K562 (cell line): ENCODE data around the gene DLGAP1. TPM values are rescaled to one million over a fixed set of nuclear protein-coding genes. Genes with fewer than 3 reads are reported as not detected.

Experiments used
- ATAC-seq: fragments of 200-7000 bp; cut with Tn5 transposase; 3 replicates; pipeline ENCODE4 v1.9.1; 2020; ENCODE audit warnings: moderate library complexity
- BruUV-seq: library from RNA; stranded (reverse); fragments of 400-500 nt; replicated peaks from 2 replicates; lab custom pipeline; 2021; lab: Mats Ljungman, UMichigan
- CTCF ChIA-PET: fragments of 300-600 bp; formaldehyde crosslinking; extraction: SDS; loops from one replicate; lab custom pipeline; 2021; ENCODE audit warnings: low intra/inter-chr PET ratio; lab: Yijun Ruan, JAX
- POLR2A ChIA-PET: fragments of 300-600, 350-650 bp; sonication (Branson Sonifier 250); formaldehyde crosslinking; extraction: SDS; loops from one replicate; lab custom pipeline; 2021; ENCODE audit warnings: antibody characterized with exemption, inconsistent platforms; lab: Yijun Ruan, JAX
- DNase-seq, 4 experiments: peaks; one replicate each; pipeline versions ENCODE4 v3.0.0 to v3.0.0-alpha.2; 2011 to 2018; ENCODE audit warnings: low spot score in 3 of 4, mixed read lengths in 3 of 4; ENCODE audit errors: extremely low read depth in 1 of 4
- FAIRE-seq: peaks from 2 replicates; lab custom pipeline; 2011; peaks lifted over from hg19 to GRCh38; lab: Jason Lieb, UNC
- H2AFZ ChIP-seq: 2 replicates; pipeline ENCODE4 v1.6.0; 2011; ENCODE audit warnings: low read depth, low read length, control low read depth, inconsistent platforms
- H3K27ac ChIP-seq: fragments of 200-600 bp; 3 replicates; pipeline ENCODE4 v1.8.0; 2011; ENCODE audit warnings: low read depth, mild to moderate bottlenecking, control low read depth, inconsistent platforms, low read length, moderate library complexity, mixed read lengths; ENCODE audit errors: extremely low read depth
- H3K27me3 ChIP-seq, 2 experiments: fragments of 300-600 bp in 1 of 2; 2 replicates in 1 of 2; 3 replicates in 1 of 2; pipeline versions ENCODE4 v1.6.0 to v1.8.0; 2011; ENCODE audit warnings: inconsistent platforms in 2 of 2, low read length in 2 of 2, mild to moderate bottlenecking in 1 of 2, mixed read lengths in 1 of 2, moderate library complexity in 1 of 2; ENCODE audit not compliant: control insufficient read depth in 2 of 2, insufficient read depth in 2 of 2
- H3K36me3 ChIP-seq: fragments of 300-600 bp; 3 replicates; pipeline ENCODE4 v1.8.0; 2011; ENCODE audit warnings: mild to moderate bottlenecking, low read length, inconsistent platforms; ENCODE audit not compliant: control insufficient read depth, insufficient read depth
- H3K4me1 ChIP-seq, 2 experiments: fragments of 200-600 bp in 1 of 2; replicated peaks in 1 of 2; 2 replicates in 1 of 2; 3 replicates in 1 of 2; pipeline versions ENCODE4 v1.5.1 to v1.8.0; 2011; ENCODE audit warnings: inconsistent platforms in 2 of 2, low read length in 2 of 2, mild to moderate bottlenecking in 1 of 2, mixed read lengths in 1 of 2, moderate library complexity in 1 of 2; ENCODE audit not compliant: control insufficient read depth in 2 of 2, insufficient read depth in 2 of 2
- H3K4me2 ChIP-seq: 2 replicates; pipeline ENCODE4 v1.6.1; 2011; ENCODE audit warnings: low read length, control low read depth, inconsistent platforms, mixed read lengths; ENCODE audit not compliant: insufficient read depth
- H3K4me3 ChIP-seq: fragments of 200-600 bp; sonication (generic), shearing (Covaris generic); 2 replicates; pipeline ENCODE4 v1.5.1; 2016; ENCODE audit warnings: control low read depth, inconsistent platforms
- H3K79me2 ChIP-seq: fragments of 200-600 bp; 3 replicates; pipeline ENCODE4 v1.8.0; 2011; ENCODE audit warnings: low read length, inconsistent platforms; ENCODE audit not compliant: control insufficient read depth, insufficient read depth
- H3K9ac ChIP-seq, 2 experiments: 2 replicates each; pipeline versions ENCODE4 v1.6.0 to v1.6.1; 2011; ENCODE audit warnings: low read depth in 2 of 2, low read length in 2 of 2, control low read depth in 1 of 2, inconsistent platforms in 1 of 2, mild to moderate bottlenecking in 1 of 2, mixed read lengths in 1 of 2; ENCODE audit not compliant: insufficient read depth in 1 of 2
- H3K9me1 ChIP-seq: one replicate; pipeline ENCODE4 v1.6.0; 2011; ENCODE audit warnings: inconsistent platforms, mild to moderate bottlenecking, low read length, moderate library complexity; ENCODE audit not compliant: control insufficient read depth, insufficient read depth
- H3K9me3 ChIP-seq: replicated peaks from 2 replicates; pipeline ENCODE4 v1.5.1; 2011; ENCODE audit warnings: low read depth, low read length, inconsistent platforms; ENCODE audit not compliant: control insufficient read depth, insufficient read depth
- H4K20me1 ChIP-seq: replicated peaks from 2 replicates; pipeline ENCODE4 v1.6.1; 2011; ENCODE audit warnings: low read length, inconsistent platforms, mixed read lengths; ENCODE audit not compliant: control insufficient read depth, insufficient read depth
- ADNP ChIP-seq: fragments of 200-800 bp; sonication (Bioruptor generic); IDR thresholded peaks from 2 replicates; pipeline ENCODE4 v1.6.1; 2016; ENCODE audit warnings: missing genetic modification characterization, missing compliant biosample characterization
- ATF7 ChIP-seq: fragments of 450-650 bp; IDR thresholded peaks from 2 replicates; pipeline ENCODE4 v1.7.1; 2014; ENCODE audit warnings: mild to moderate bottlenecking, moderate library complexity
- BRD9 ChIP-seq: fragments of 450-650 bp; IDR thresholded peaks from 2 replicates; pipeline ENCODE4 v1.6.1; 2018; ENCODE audit warnings: low read depth; ENCODE audit not compliant: partially characterized antibody
- CBX1 ChIP-seq: sonication (generic); IDR thresholded peaks from 2 replicates; pipeline ENCODE4 v1.6.1; 2016; ENCODE audit warnings: antibody characterized with exemption, low read depth, mild to moderate bottlenecking
- NR2C2 ChIP-seq, 2 experiments: fragments of 200-800 bp in 1 of 2; sonication (Bioruptor generic) in 1 of 2; sonication (generic) in 1 of 2; formaldehyde crosslinking in 1 of 2; IDR thresholded peaks; 2 replicates each; pipeline versions ENCODE4 v1.6.1 to v1.8.0; 2016 to 2022; ENCODE audit warnings: mild to moderate bottlenecking in 1 of 2, missing compliant biosample characterization in 1 of 2, missing genetic modification characterization in 1 of 2, missing genetic modification reagents in 1 of 2
- RHOXF2B ChIP-seq: fragments of 250-450 bp; sonication (Bioruptor Pico); conservative IDR thresholded peaks from 2 replicates; pipeline ENCODE4 v1.5.1; 2021
- RNF2 ChIP-seq: sonication (generic); IDR thresholded peaks from 2 replicates; pipeline ENCODE4 v1.6.1; 2016
- SPI1 ChIP-seq: IDR thresholded peaks from 2 replicates; pipeline ENCODE4 v1.6.1; 2011; ENCODE audit warnings: low read depth, low read length, control low read depth, borderline replicate concordance
- TBP ChIP-seq: optimal IDR thresholded peaks from 2 replicates; pipeline ENCODE3; 2011; ENCODE audit warnings: low read depth, low read length, improper control_type of control experiment
- ZKSCAN1 ChIP-seq: fragments of 150-350 bp; IDR thresholded peaks from 2 replicates; pipeline ENCODE4 v1.6.1; 2016; ENCODE audit warnings: low read depth, low read length
- ZNF282 ChIP-seq: sonication (generic); formaldehyde crosslinking; IDR thresholded peaks from 2 replicates; pipeline ENCODE4 v1.8.1; 2023; ENCODE audit warnings: missing genetic modification reagents
- ZNF3 ChIP-seq: fragments of 250-450 bp; sonication (Bioruptor Pico); IDR thresholded peaks from 2 replicates; pipeline ENCODE4 v1.5.0; 2021; ENCODE audit warnings: mild to moderate bottlenecking, moderate library complexity
- ZNF57 ChIP-seq: fragments of 450-650 bp; formaldehyde crosslinking; IDR thresholded peaks from 2 replicates; pipeline ENCODE4 v1.4.0; 2020; ENCODE audit warnings: mild to moderate bottlenecking, moderate library complexity
- ZNF766 ChIP-seq: fragments of 200-800 bp; sonication (Bioruptor generic); conservative IDR thresholded peaks from 2 replicates; pipeline ENCODE4 v1.6.1; 2016; ENCODE audit warnings: missing genetic modification characterization, missing compliant biosample characterization
- ZNF778 ChIP-seq: fragments of 450-650 bp; formaldehyde crosslinking; IDR thresholded peaks from 2 replicates; pipeline ENCODE4 v1.4.0; 2020; ENCODE audit warnings: mild to moderate bottlenecking, moderate library complexity
- WGBS: fragments of 100-300 bp; shearing (Covaris generic); methylation state at CpG from one replicate; pipeline ENCODE4 v1.1.6; 2016; ENCODE audit warnings: low coverage, mixed read lengths; ENCODE audit not compliant: insufficient coverage; ENCODE audit errors: missing lambda C conversion rate; 5-methylcytosine and 5-hydroxymethylcytosine counted together
- in situ Hi-C: fragments of 300-500 bp; cut with MboI; formaldehyde crosslinking; loops from 4 replicates; pipeline ENCODE4 v1.15.0; 2018; ENCODE audit warnings: inconsistent platforms, mixed read lengths
- intact Hi-C: fragments of 100-400 bp; cut with micrococcal nuclease; formaldehyde crosslinking; loops from 2 replicates; pipeline ENCODE4 v1.14.2; 2022
- polyA plus RNA-seq, 8 experiments: library from polyadenylated mRNA; depleted of rRNA in 4 of 8; stranded (reverse) in 5 of 8; unstranded in 3 of 8; fragments of >200 nt; fragmentation: Nextera tagmentation in 2 of 8; fragmentation: Illumina TruSeq in 1 of 8; extraction: Ambion mirVana in 2 of 8; extraction: Trizol in 1 of 8; gene quantifications; 2 replicates each; pipeline versions ENCODE4 v1.2.1 to v1.2.3, GENCODE V29; 2011 to 2014; ENCODE audit warnings: inconsistent platforms in 1 of 8, missing spikeins in 1 of 8
- total RNA-seq, 7 experiments: library from RNA; depleted of rRNA in 6 of 7; stranded (reverse); fragments of >200 nt in 6 of 7; fragmentation: Illumina TruSeq in 2 of 7; extraction: Trizol in 2 of 7; gene quantifications; 2 replicates each; pipeline versions ENCODE4 v1.2.1 to v1.2.3, GENCODE V29; 2011 to 2021; ENCODE audit warnings: low replicate concordance in 1 of 7
- TF ChIP-seq, protein P1 (sequence below): sonication (generic); formaldehyde crosslinking; IDR thresholded peaks from 2 replicates; pipeline ENCODE4 v1.8.1; 2023; ENCODE audit warnings: mild to moderate bottlenecking, missing genetic modification reagents, moderate library complexity
- TF ChIP-seq, protein P2 (sequence below): sonication (generic); formaldehyde crosslinking; IDR thresholded peaks from 2 replicates; pipeline ENCODE4 v1.4.0; 2020; ENCODE audit warnings: mild to moderate bottlenecking, missing genetic modification reagents
- TF ChIP-seq, protein P3 (sequence below): fragments of 250-450 bp; sonication (Bioruptor Pico); IDR thresholded peaks from 2 replicates; pipeline ENCODE4 v1.4.0; 2020

Gene DLGAP1
- total and polyA plus RNA-seq, 9 of the 15 experiments (the other 6 are each of a cell fraction or from before 2014, with no cell fraction given), result 0.04 to 0.22 (median 0.08) TPM

DNA sequence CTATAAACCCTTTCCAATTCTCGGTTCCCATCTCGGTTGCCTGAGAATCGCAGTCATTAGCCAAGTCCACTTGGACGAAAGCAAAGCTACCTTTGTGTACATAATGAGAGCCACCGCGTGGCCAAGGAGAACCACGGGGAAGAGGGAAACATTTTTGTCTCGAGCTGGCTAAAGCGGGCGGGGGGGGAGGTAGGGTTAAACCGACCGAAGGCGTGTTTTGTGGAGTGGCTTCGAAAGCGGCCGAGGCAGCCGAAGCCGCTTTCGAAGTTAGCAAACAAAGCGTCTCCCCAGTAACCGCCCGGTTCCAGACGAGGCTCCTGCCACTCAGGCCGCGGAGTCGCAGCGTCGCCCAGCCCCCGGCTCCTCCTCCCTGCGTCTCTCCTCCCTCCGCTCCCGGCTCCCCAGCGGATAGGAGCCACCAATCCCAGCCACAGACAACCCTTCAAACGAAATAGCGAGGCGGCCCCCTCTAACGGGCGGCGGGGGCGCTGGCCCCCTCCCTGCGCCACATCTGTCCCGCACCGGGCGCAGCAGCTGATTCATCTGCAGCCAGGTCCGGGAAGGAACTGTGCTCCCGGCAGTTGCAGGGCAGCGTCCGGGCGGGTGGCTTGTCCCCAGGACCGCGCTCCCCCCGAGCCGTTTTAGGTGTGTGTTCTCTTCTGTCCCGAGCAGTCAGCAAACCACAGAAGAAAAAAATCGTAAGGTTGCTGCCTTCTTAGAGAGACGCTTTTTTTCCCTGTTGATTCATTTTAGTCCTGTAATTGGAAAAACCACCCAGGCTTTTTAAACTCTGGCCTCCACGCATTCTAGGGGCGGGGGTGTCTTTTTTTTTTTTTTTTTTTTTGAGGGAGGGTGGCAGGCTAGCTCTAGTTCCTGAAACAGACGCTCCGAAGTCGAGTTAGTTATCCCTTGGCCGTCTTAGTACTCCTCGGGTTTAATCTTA lies 1006.9 kb downstream of the DLGAP1 start:
- peak; percentile 86 for FAIRE-seq
- TF ChIP-seq ZNF3 (no peak), ATF7 (no peak), CBX1 (peak; percentile 98), RNF2 (no peak), RHOXF2B (CRISPR knock-in tag) (no peak), BRD9 (no peak), NR2C2 (CRISPR knock-in tag; IDR thresholded peaks at IDR 0.05) (no peak), NR2C2 (tag; IDR thresholded peaks at IDR 0.05) (no peak), ZNF282 (no peak), TBP (peak; percentile 94), ZNF57 (0 out of 2 replicates have a peak, but pooled peaks have one; percentile 54), SPI1 (peak; percentile 66), ZNF778 (no peak), ZNF766 (no peak), ZKSCAN1 (peak; percentile 82), ADNP (tag) (no peak)
- TF ChIP-seq, protein P1, sequence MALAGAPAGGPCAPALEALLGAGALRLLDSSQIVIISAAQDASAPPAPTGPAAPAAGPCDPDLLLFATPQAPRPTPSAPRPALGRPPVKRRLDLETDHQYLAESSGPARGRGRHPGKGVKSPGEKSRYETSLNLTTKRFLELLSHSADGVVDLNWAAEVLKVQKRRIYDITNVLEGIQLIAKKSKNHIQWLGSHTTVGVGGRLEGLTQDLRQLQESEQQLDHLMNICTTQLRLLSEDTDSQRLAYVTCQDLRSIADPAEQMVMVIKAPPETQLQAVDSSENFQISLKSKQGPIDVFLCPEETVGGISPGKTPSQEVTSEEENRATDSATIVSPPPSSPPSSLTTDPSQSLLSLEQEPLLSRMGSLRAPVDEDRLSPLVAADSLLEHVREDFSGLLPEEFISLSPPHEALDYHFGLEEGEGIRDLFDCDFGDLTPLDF (CRISPR knock-in tag), result 0 out of 2 replicates have a peak, but pooled peaks have one; percentile 48
- TF ChIP-seq, protein P2, sequence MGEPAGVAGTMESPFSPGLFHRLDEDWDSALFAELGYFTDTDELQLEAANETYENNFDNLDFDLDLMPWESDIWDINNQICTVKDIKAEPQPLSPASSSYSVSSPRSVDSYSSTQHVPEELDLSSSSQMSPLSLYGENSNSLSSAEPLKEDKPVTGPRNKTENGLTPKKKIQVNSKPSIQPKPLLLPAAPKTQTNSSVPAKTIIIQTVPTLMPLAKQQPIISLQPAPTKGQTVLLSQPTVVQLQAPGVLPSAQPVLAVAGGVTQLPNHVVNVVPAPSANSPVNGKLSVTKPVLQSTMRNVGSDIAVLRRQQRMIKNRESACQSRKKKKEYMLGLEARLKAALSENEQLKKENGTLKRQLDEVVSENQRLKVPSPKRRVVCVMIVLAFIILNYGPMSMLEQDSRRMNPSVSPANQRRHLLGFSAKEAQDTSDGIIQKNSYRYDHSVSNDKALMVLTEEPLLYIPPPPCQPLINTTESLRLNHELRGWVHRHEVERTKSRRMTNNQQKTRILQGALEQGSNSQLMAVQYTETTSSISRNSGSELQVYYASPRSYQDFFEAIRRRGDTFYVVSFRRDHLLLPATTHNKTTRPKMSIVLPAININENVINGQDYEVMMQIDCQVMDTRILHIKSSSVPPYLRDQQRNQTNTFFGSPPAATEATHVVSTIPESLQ, result peak; percentile 33; the same call in 1 of the 2 replicates
- TF ChIP-seq, protein P3, sequence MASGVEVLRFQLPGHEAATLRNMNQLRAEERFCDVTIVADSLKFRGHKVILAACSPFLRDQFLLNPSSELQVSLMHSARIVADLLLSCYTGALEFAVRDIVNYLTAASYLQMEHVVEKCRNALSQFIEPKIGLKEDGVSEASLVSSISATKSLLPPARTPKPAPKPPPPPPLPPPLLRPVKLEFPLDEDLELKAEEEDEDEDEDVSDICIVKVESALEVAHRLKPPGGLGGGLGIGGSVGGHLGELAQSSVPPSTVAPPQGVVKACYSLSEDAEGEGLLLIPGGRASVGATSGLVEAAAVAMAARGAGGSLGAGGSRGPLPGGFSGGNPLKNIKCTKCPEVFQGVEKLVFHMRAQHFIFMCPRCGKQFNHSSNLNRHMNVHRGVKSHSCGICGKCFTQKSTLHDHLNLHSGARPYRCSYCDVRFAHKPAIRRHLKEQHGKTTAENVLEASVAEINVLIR (CRISPR knock-in tag), result no peak

More for the DNA sequence above, 1006.9 kb downstream of the DLGAP1 start:
- H3K4me3 ChIP-seq, result peak overlapping the region; percentile 87
- no peaks in the 10 kb centered on the region for H3K9me3 ChIP-seq
- H3K79me2 ChIP-seq, result peaks cover 65% of the 10 kb centered on the region
- peak overlapping the region; percentile 92 to 99 for H3K9ac ChIP-seq
- ChIA-PET POLR2A (interaction anchor here (0.6 to 4.1 kb wide), 28 partner anchors 9 to 547 kb away, joined by 3 to 35 read pairs (median 4); no protein-coding TSS in a partner anchor), CTCF (interaction anchor here (0.7 to 1.6 kb wide), 3 partner anchors 167 to 208 kb away, joined by 5 to 7 read pairs (median 5); no protein-coding TSS in a partner anchor)
- peak overlapping the region; percentile 98 for H3K27ac ChIP-seq
- intact Hi-C loops, result loop anchor here (2.0 kb wide), 2 partner anchors 155 to 219 kb away; no protein-coding TSS in a partner anchor
- H2AFZ ChIP-seq, result peak overlapping the region; percentile 67
- ATAC-seq (peak; percentile 78), DNase-seq (peak; percentile 85 to 99 (median 89))
- under 1% methylated on average over 57 of the region's 63 CpGs for WGBS
- in situ Hi-C loops, result no loop called here
- peak overlapping the region; percentile 99 for H3K4me2 ChIP-seq
- H3K9me1 ChIP-seq, result no peaks in the 10 kb centered on the region
- BruUV-seq, result no TSS peak
- 0 out of 2 replicates have a peak, but pooled peaks cover 3% of the 10 kb centered on the region for H4K20me1 ChIP-seq
- no peaks in the 10 kb centered on the region for H3K36me3 ChIP-seq
- H3K27me3 ChIP-seq, result no peaks in the 10 kb centered on the region
- H3K4me1 ChIP-seq, result peaks cover 31 to 51% of the 10 kb centered on the region in 2 experiments
